H1 (cell line): Measurements from ENCODE around the gene ST7L. TPM values are rescaled to one million over a fixed set of nuclear protein-coding genes. Genes with fewer than 3 reads are reported as not detected.

Experiments used
- CTCF ChIA-PET: fragments of 300-600 bp; sonication (Branson Sonifier 250); formaldehyde crosslinking; loops from one replicate; lab custom pipeline; 2021; ENCODE audit not compliant: partially characterized antibody; lab: Charles Lee
- POLR2A ChIA-PET: fragments of 300-600 bp; sonication (Branson Sonifier 250); formaldehyde crosslinking; loops from one replicate; lab custom pipeline; 2021; ENCODE audit warnings: inconsistent platforms; ENCODE audit not compliant: partially characterized antibody; lab: Charles Lee
- DNase-seq, 2 experiments: peaks; one replicate each; pipeline versions ENCODE4 v3.0.0 to v3.0.0-alpha.2; 2010 to 2022; ENCODE audit warnings: low spot score in 2 of 2, low read depth in 1 of 2, mixed read lengths in 1 of 2
- FAIRE-seq: peaks from 2 replicates; lab custom pipeline; 2011; peaks lifted over from hg19 to GRCh38; lab: Jason Lieb, UNC
- H2AFZ ChIP-seq: 2 replicates; pipeline ENCODE4 v1.8.1; 2012; ENCODE audit warnings: low read length, inconsistent platforms
- H2AK5ac ChIP-seq: 2 replicates; pipeline ENCODE4 v1.6.1; 2013; ENCODE audit warnings: low read depth, low read length
- H2BK120ac ChIP-seq: replicated peaks from 2 replicates; pipeline ENCODE3; 2013; ENCODE audit warnings: low read depth, low read length, inconsistent platforms
- H2BK12ac ChIP-seq: 2 replicates; pipeline ENCODE4 v1.6.1; 2013; ENCODE audit warnings: low read depth, low read length
- H2BK15ac ChIP-seq: 2 replicates; pipeline ENCODE4 v1.6.1; 2013; ENCODE audit warnings: low read length
- H2BK20ac ChIP-seq: 2 replicates; pipeline ENCODE4 v1.6.1; 2013; ENCODE audit warnings: low read length
- H2BK5ac ChIP-seq: 2 replicates; pipeline ENCODE4 v1.6.1; 2013; ENCODE audit warnings: low read depth, low read length
- H3K14ac ChIP-seq: 2 replicates; pipeline ENCODE4 v1.6.1; 2013; ENCODE audit warnings: inconsistent platforms; ENCODE audit not compliant: insufficient read length
- H3K18ac ChIP-seq: 2 replicates; pipeline ENCODE4 v1.6.1; 2013; ENCODE audit warnings: low read length; ENCODE audit errors: extremely low read depth
- H3K23ac ChIP-seq: 2 replicates; pipeline ENCODE4 v1.6.1; 2013; ENCODE audit warnings: inconsistent platforms; ENCODE audit not compliant: insufficient read length
- H3K23me2 ChIP-seq: 2 replicates; pipeline ENCODE4 v1.6.1; 2013; ENCODE audit warnings: low read depth, low read length
- H3K27ac ChIP-seq: 2 replicates; pipeline ENCODE4 v1.6.1; 2011; ENCODE audit warnings: low read depth, low read length, inconsistent platforms
- H3K27me3 ChIP-seq, 4 experiments: replicated peaks in 1 of 4; 1 replicate in 1 of 4; 2 replicates in 3 of 4; pipeline versions ENCODE4 v1.6.1 to v1.8.1; 2011 to 2013; ENCODE audit warnings: low read length in 3 of 4, mild to moderate bottlenecking in 3 of 4, inconsistent platforms in 2 of 4, mixed read lengths in 2 of 4, moderate library complexity in 1 of 4; ENCODE audit not compliant: control insufficient read depth in 3 of 4, insufficient read depth in 3 of 4; ENCODE audit errors: extremely low read depth in 1 of 4
- H3K36me3 ChIP-seq, 4 experiments: 2 replicates each; pipeline versions ENCODE4 v1.6.1 to v1.8.1; 2011 to 2013; ENCODE audit warnings: mild to moderate bottlenecking in 4 of 4, low read length in 3 of 4, moderate library complexity in 2 of 4, control low read depth in 1 of 4, inconsistent platforms in 1 of 4; ENCODE audit not compliant: insufficient read depth in 4 of 4, control insufficient read depth in 2 of 4
- H3K4ac ChIP-seq: replicated peaks from 2 replicates; pipeline ENCODE3; 2013; ENCODE audit warnings: low read length, low read depth, mixed read lengths, inconsistent platforms; ENCODE audit not compliant: insufficient read length
- H3K4me1 ChIP-seq, 4 experiments: replicated peaks in 1 of 4; 1 replicate in 1 of 4; 2 replicates in 3 of 4; pipeline versions ENCODE4 v1.6.1 to v1.8.1; 2011 to 2013; ENCODE audit warnings: low read length in 3 of 4, inconsistent platforms in 2 of 4, mixed read lengths in 1 of 4; ENCODE audit not compliant: insufficient read depth in 4 of 4, control insufficient read depth in 3 of 4
- H3K4me2 ChIP-seq, 2 experiments: 2 replicates each; pipeline versions ENCODE4 v1.6.1 to v1.8.1; 2011 to 2013; ENCODE audit warnings: low read depth in 2 of 2, low read length in 2 of 2, control low read depth in 1 of 2, inconsistent platforms in 1 of 2, mild to moderate bottlenecking in 1 of 2; ENCODE audit not compliant: insufficient read depth in 1 of 2
- H3K4me3 ChIP-seq, 4 experiments: fragments of 200-600, 300-600 bp in 1 of 4; sonication (generic), shearing (Covaris generic), sonication (Bioruptor Twin) in 1 of 4; 2 replicates each; pipeline versions ENCODE4 v1.5.1 to v1.8.1; 2011 to 2016; ENCODE audit warnings: low read length in 4 of 4, low read depth in 3 of 4, control low read depth in 2 of 4, inconsistent platforms in 2 of 4, mild to moderate bottlenecking in 2 of 4, mixed read lengths in 1 of 4, moderate library complexity in 1 of 4; ENCODE audit not compliant: insufficient read depth in 2 of 4; ENCODE audit errors: extremely low read depth in 1 of 4
- H3K56ac ChIP-seq: replicated peaks from 2 replicates; pipeline ENCODE3; 2013; ENCODE audit warnings: low read depth, mild to moderate bottlenecking, mixed read lengths, low read length, inconsistent platforms; ENCODE audit not compliant: insufficient read length
- H3K79me1 ChIP-seq: 2 replicates; pipeline ENCODE4 v1.6.1; 2013; ENCODE audit warnings: low read depth, low read length, control low read depth
- H3K79me2 ChIP-seq, 2 experiments: 2 replicates each; pipeline versions ENCODE4 v1.6.1 to v1.8.1; 2012 to 2013; ENCODE audit warnings: low read length in 2 of 2, mild to moderate bottlenecking in 2 of 2, inconsistent platforms in 1 of 2; ENCODE audit not compliant: insufficient read depth in 2 of 2, control insufficient read depth in 1 of 2
- H3K9ac ChIP-seq, 4 experiments: replicated peaks in 1 of 4; 1 replicate in 1 of 4; 2 replicates in 3 of 4; pipeline versions ENCODE4 v1.6.1 to v1.8.1; 2011 to 2013; ENCODE audit warnings: low read depth in 3 of 4, low read length in 3 of 4, control low read depth in 2 of 4, mild to moderate bottlenecking in 2 of 4, moderate library complexity in 2 of 4, inconsistent platforms in 1 of 4; ENCODE audit errors: extremely low read depth in 1 of 4
- H3K9me3 ChIP-seq, 2 experiments: 2 replicates each; pipeline versions ENCODE4 v1.6.1 to v1.8.1; 2012 to 2013; ENCODE audit warnings: mild to moderate bottlenecking in 2 of 2, moderate library complexity in 2 of 2, control low read depth in 1 of 2, inconsistent platforms in 1 of 2, low read depth in 1 of 2, low read length in 1 of 2, mixed read lengths in 1 of 2; ENCODE audit not compliant: insufficient read depth in 2 of 2
- H4K20me1 ChIP-seq, 2 experiments: replicated peaks in 1 of 2; 2 replicates each; pipeline versions ENCODE3 to v1.8.1; 2011 to 2013; ENCODE audit warnings: inconsistent platforms in 2 of 2, low read length in 2 of 2, mild to moderate bottlenecking in 1 of 2; ENCODE audit not compliant: insufficient read depth in 2 of 2, control insufficient read depth in 1 of 2
- H4K5ac ChIP-seq: 2 replicates; pipeline ENCODE4 v1.6.1; 2013; ENCODE audit warnings: low read length, low read depth, mixed read lengths, inconsistent platforms; ENCODE audit not compliant: insufficient read length
- H4K8ac ChIP-seq: 2 replicates; pipeline ENCODE4 v1.8.0; 2013; ENCODE audit warnings: mild to moderate bottlenecking, moderate library complexity, low read length, inconsistent platforms; ENCODE audit not compliant: insufficient read depth; ENCODE audit errors: extremely low read depth
- H4K91ac ChIP-seq: replicated peaks from 2 replicates; pipeline ENCODE3; 2013; ENCODE audit warnings: low read length, mixed read lengths, inconsistent platforms; ENCODE audit not compliant: insufficient read length
- CEBPB ChIP-seq: IDR thresholded peaks from 2 replicates; pipeline ENCODE4 v1.6.1; 2012; ENCODE audit warnings: low read depth, low read length
- EP300 ChIP-seq, 2 experiments: IDR thresholded peaks; 1 replicate in 1 of 2; 2 replicates in 1 of 2; pipeline ENCODE4 v1.6.1; 2011 to 2012; ENCODE audit warnings: low read depth in 2 of 2, low read length in 2 of 2, mild to moderate bottlenecking in 2 of 2, borderline replicate concordance in 1 of 2, inconsistent platforms in 1 of 2, moderate library complexity in 1 of 2
- HDAC2 ChIP-seq, 2 experiments: fragments of 300-600 bp in 1 of 2; sonication (generic) in 1 of 2; IDR thresholded peaks; 2 replicates each; pipeline ENCODE4 v1.6.1; 2011 to 2012; ENCODE audit warnings: low read depth in 2 of 2, low read length in 2 of 2, mild to moderate bottlenecking in 2 of 2, moderate library complexity in 2 of 2, borderline replicate concordance in 1 of 2, inconsistent platforms in 1 of 2
- MAX ChIP-seq: IDR thresholded peaks from 2 replicates; pipeline ENCODE4 v1.6.1; 2012; ENCODE audit warnings: inconsistent platforms
- POLR2AphosphoS5 ChIP-seq: IDR thresholded peaks from 2 replicates; pipeline ENCODE4 v1.6.1; 2011; ENCODE audit warnings: low read depth, low read length
- RAD21 ChIP-seq, 2 experiments: IDR thresholded peaks in 1 of 2; conservative IDR thresholded peaks in 1 of 2; 2 replicates each; pipeline ENCODE4 v1.6.1; 2011; ENCODE audit warnings: low read depth in 2 of 2, low read length in 2 of 2, improper control_type of control experiment in 1 of 2, inconsistent platforms in 1 of 2, mild to moderate bottlenecking in 1 of 2, moderate library complexity in 1 of 2
- TBP ChIP-seq: IDR thresholded peaks from 2 replicates; pipeline ENCODE4 v1.6.1; 2011; ENCODE audit warnings: low read depth, low read length, improper control_type of control experiment
- TCF12 ChIP-seq: IDR thresholded peaks from 2 replicates; pipeline ENCODE4 v1.6.1; 2011; ENCODE audit warnings: low read depth, mild to moderate bottlenecking, low read length
- USF2 ChIP-seq: IDR thresholded peaks from 2 replicates; pipeline ENCODE4 v1.6.1; 2011; ENCODE audit warnings: low read length, improper control_type of control experiment
- WGBS, 2 experiments: shearing (Covaris generic) in 1 of 2; methylation state at CpG; one replicate each; pipeline versions ENCODE4 v1.1.6 to v1.1.7; 2013 to 2015; ENCODE audit warnings: low lambda C conversion rate in 2 of 2, mixed read lengths in 2 of 2, inconsistent platforms in 1 of 2, low coverage in 1 of 2, missing lambda C conversion rate in 1 of 2; ENCODE audit not compliant: insufficient replicate concordance in 2 of 2, insufficient coverage in 1 of 2, insufficient read length in 1 of 2; ENCODE audit errors: extremely low coverage in 1 of 2, missing lambda C conversion rate in 1 of 2; 5-methylcytosine and 5-hydroxymethylcytosine counted together
- polyA plus RNA-seq, 7 experiments: library from polyadenylated mRNA; depleted of rRNA in 3 of 7; stranded (reverse) in 5 of 7; unstranded in 2 of 7; fragments of >200 nt in 5 of 7; fragments of 200-250 nt in 2 of 7; gene quantifications; 1 replicate in 5 of 7; 2 replicates in 1 of 7; 4 replicates in 1 of 7; pipeline versions ENCODE4 v1.2.1 to v1.2.3, GENCODE V29; 2011 to 2013; ENCODE audit warnings: missing spikeins in 2 of 7, mixed read lengths in 2 of 7
- total RNA-seq: library from RNA; stranded (reverse); fragmentation: NEBNext Ultra II Directional; extraction: Animal tissue kit (Norgen Biotek cat#: 25700); gene quantifications from 2 replicates; pipeline ENCODE4 v1.2.1, GENCODE V29; 2021

Gene ST7L
- total and polyA plus RNA-seq, 2 of the 8 experiments (the other 6 are each of a cell fraction or from before 2014, with no cell fraction given) = 9.6 to 16.2 TPM

- Histone ChIP-seq H3K14ac (no peak within 1 kb of the TSS), H3K27ac (no peak within 1 kb of the TSS), H3K4me2 (peak within 1 kb of the TSS; percentile 66 to 98), H2AK5ac (no peak within 1 kb of the TSS), H3K23me2 (peaks cover 17% of the 10 kb centered on the region), H3K9ac (peak within 1 kb of the TSS in 1 of 4 experiments; percentile 19; a peak in 2 of 7 replicates), H3K79me1 (no peaks in the 10 kb centered on the region), H4K5ac (no peak within 1 kb of the TSS), H4K8ac (peak within 1 kb of the TSS; percentile 69), H2BK20ac (no peak within 1 kb of the TSS), H4K20me1 (no peaks in the 10 kb centered on the region), H3K23ac (no peak within 1 kb of the TSS), H3K18ac (peak within 1 kb of the TSS; percentile 25; the same call in 1 of the 2 replicates), H2AFZ (peak within 1 kb of the TSS; percentile 95), H2BK120ac (no peak within 1 kb of the TSS), H3K4me3 (peak within 1 kb of the TSS; percentile 72 to 84 (median 82)), H3K79me2 (no peaks in the 10 kb centered on the region), H3K56ac (no peak within 1 kb of the TSS), H3K27me3 (peaks cover 31 to 94% (median 74%) of the 10 kb centered on the region in 4 experiments), H3K9me3 (no peaks in the 10 kb centered on the region), H3K4me1 (peaks cover 0 to 25% (median 9%) of the 10 kb centered on the region in 4 experiments; a peak in 5 of 7 replicates), H2BK15ac (0 out of 2 replicates have a peak within 1 kb of the TSS, but pooled peaks have one; percentile 88), H2BK5ac (no peak within 1 kb of the TSS; the same call in 1 of the 2 replicates), H2BK12ac (peak within 1 kb of the TSS; percentile 27; the same call in 1 of the 2 replicates), H3K36me3 (no peaks in the 10 kb centered on the region; a peak in 1 of 8 replicates), H3K4ac (no peak within 1 kb of the TSS), H4K91ac (no peak within 1 kb of the TSS)
- ChIA-PET POLR2A (interaction anchor here (0.8 to 4.0 kb wide), 7 partner anchors 8 to 205 kb away, joined by 3 to 22 read pairs (median 4); partner anchors contain the start of genes CAPZA1 and ST7L), CTCF (interaction anchor here (0.8 to 1.2 kb wide), 5 partner anchors 15 to 115 kb away, joined by 3 to 4 read pairs (median 3); no protein-coding TSS in a partner anchor)
- FAIRE-seq (no peak), DNase-seq (peak in 1 of 2 experiments; percentile 88)
- 3% methylated on average over 54 of the region's 69 CpGs; no CpG with 5 or more reads in 1 of the 2 experiments for WGBS, 2 experiments
- TF ChIP-seq POLR2AphosphoS5 (no peak), EP300 (IDR thresholded peaks at IDR 0.05; ENCODE audit: borderline replicate concordance in 1 of 2, low read depth in 2 of 2, low read length in 2 of 2) (no peak), RAD21 (IDR thresholded peaks at IDR 0.05 in 1 of 2, conservative IDR thresholded peaks at IDR 0.05 in 1 of 2; ENCODE audit: low read depth in 2 of 2, low read length in 2 of 2) (no peak), USF2 (no peak), HDAC2 (IDR thresholded peaks at IDR 0.05; ENCODE audit: borderline replicate concordance in 1 of 2, low read depth in 2 of 2, low read length in 2 of 2) (peak in 1 of 2 experiments; percentile 38; a peak in 1 of 4 replicates), CEBPB (no peak), MAX (peak; percentile 72), TBP (no peak), TCF12 (no peak)
Measured at GRCh38 chr1:112508278-112509004, 110.5 kb downstream of the ST7L start, which contains the start of gene WNT2B. WNT2B (plus strand) TSS chr1:112508965; CDS start chr1:112509263, 298 bp downstream.
